CD4-positive, alpha-beta T cell treated with Interleukin-15 for 4 hours (primary cell): ENCODE results near the gene OPN4.

Experiments
- DNase-seq: peaks from one replicate; pipeline ENCODE4 v3.0.0-alpha.2; 2020; ENCODE audit warnings: low spot score

OPN4 gene

GRCh38 chr10:86699991-86700840 is 45.9 kb downstream of the OPN4 start:
- no peak for DNase-seq

GRCh38 chr10:86700851-86701617 is 46.7 kb downstream of the OPN4 start:
- DNase-seq, result no peak

- no peak for DNase-seq
Observed at GRCh38 chr10:86703176-86703575, 48.8 kb downstream of the OPN4 start.

- DNase-seq, result no peak
Observed at GRCh38 chr10:86705139-86705538, 50.8 kb downstream of the OPN4 start.

- DNase-seq, result no peak
Observed at GRCh38 chr10:86705905-86706304, 51.6 kb downstream of the OPN4 start.

- no peak for DNase-seq
Observed at GRCh38 chr10:86706401-86706841, 52.1 kb downstream of the OPN4 start.

GRCh38 chr10:86706977-86707376 is 52.6 kb downstream of the OPN4 start:
- DNase-seq, result no peak

GRCh38 chr10:86707505-86707904 is 53.2 kb downstream of the OPN4 start:
- no peak for DNase-seq

- DNase-seq, result no peak
Observed at GRCh38 chr10:86708068-86708782, 53.9 kb downstream of the OPN4 start.

GRCh38 chr10:86708783-86709380 is 54.5 kb downstream of the OPN4 start:
- DNase-seq, result no peak

GRCh38 chr10:86709396-86710185 is 55.2 kb downstream of the OPN4 start:
- DNase-seq, result no peak

- DNase-seq, result peak; percentile 87
Observed at GRCh38 chr10:86710987-86711512, 56.7 kb downstream of the OPN4 start.

- DNase-seq, result peak; percentile 39
Observed at GRCh38 chr10:86711513-86712316, 57.4 kb downstream of the OPN4 start.

GRCh38 chr10:86712317-86712707 is 58.0 kb downstream of the OPN4 start:
- DNase-seq, result no peak

- DNase-seq, result no peak
Observed at GRCh38 chr10:86715156-86715795, 60.9 kb downstream of the OPN4 start.

GRCh38 chr10:86715836-86716235 is 61.5 kb downstream of the OPN4 start:
- no peak for DNase-seq
